Measurements from ENCODE around the gene GALNT18.

GRCh38 chr11:11324090-11324489, 297.7 kb downstream of the GALNT18 start:
- TF ChIP-seq, protein P1, sequence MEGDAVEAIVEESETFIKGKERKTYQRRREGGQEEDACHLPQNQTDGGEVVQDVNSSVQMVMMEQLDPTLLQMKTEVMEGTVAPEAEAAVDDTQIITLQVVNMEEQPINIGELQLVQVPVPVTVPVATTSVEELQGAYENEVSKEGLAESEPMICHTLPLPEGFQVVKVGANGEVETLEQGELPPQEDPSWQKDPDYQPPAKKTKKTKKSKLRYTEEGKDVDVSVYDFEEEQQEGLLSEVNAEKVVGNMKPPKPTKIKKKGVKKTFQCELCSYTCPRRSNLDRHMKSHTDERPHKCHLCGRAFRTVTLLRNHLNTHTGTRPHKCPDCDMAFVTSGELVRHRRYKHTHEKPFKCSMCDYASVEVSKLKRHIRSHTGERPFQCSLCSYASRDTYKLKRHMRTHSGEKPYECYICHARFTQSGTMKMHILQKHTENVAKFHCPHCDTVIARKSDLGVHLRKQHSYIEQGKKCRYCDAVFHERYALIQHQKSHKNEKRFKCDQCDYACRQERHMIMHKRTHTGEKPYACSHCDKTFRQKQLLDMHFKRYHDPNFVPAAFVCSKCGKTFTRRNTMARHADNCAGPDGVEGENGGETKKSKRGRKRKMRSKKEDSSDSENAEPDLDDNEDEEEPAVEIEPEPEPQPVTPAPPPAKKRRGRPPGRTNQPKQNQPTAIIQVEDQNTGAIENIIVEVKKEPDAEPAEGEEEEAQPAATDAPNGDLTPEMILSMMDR (conservative IDR thresholded peaks at IDR 0.05; ENCODE audit: low read depth in 2 of 2): no peak
- TF ChIP-seq EZH2phosphoT487 (IDR thresholded peaks at IDR 0.05; ENCODE audit: unreplicated experiment) (no peak), REST (IDR thresholded peaks at IDR 0.05; ENCODE audit: unreplicated experiment) (no peak), EZH2 (IDR thresholded peaks at IDR 0.05; ENCODE audit: low read depth, unreplicated experiment) (no peak), CREB1 (CRISPR knock-in tag; IDR thresholded peaks at IDR 0.05; ENCODE audit: low read depth) (no peak), ZNF331 (CRISPR knock-in tag; IDR thresholded peaks at IDR 0.05; ENCODE audit: low read depth) (no peak)
